Stimulated activated CD8-positive, alpha-beta memory T cell treated with anti-CD3 and anti-CD28 coated beads, Interleukin-7, amount 100 ng/mL, for 4 hours (primary cell): ENCODE measurements around the gene UTP14A.

Experiments
- DNase-seq, 2 donors: peaks; one replicate each; pipeline ENCODE4 v3.0.0-alpha.2; 2020; ENCODE audit warnings: low read depth in 2 of 2

Gene UTP14A

DNA sequence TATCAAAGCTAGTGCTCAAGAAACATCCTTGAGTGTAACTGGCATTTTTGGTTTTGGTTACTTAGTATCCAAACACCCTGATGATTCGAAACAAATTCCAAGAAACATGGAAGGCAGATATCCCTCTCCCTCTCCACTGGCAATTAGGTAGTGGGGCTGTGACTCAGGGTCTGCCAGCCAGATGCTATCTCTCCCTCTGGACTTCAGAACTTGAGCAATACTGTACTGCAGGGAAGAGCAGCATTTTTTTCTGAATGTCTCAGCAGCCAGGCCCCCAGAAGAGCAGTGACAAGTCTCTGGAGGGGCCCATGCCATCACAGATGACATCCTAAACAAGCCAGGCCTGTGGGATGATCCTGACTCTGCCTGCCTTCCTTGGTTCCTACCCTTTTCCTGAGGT, 39.2 kb downstream of the UTP14A start:
- DNase-seq: no peak

DNA sequence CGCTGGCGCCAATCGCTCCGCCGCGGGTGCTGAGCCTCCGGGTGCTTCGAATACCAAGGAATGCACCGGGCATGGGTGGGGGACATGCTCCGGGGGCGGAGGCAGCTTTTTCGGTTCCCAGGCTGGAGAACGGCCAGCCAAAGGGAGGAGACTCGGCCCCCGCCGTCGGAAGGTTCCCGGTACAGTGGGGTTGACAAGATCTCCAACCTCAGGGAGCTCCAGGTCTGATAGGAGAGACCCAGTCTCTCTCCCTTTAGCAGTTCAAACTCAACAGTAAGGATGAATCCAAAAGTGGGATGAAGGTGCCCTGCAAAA, 47.3 kb downstream of the UTP14A start:
- DNase-seq: no peak

DNA sequence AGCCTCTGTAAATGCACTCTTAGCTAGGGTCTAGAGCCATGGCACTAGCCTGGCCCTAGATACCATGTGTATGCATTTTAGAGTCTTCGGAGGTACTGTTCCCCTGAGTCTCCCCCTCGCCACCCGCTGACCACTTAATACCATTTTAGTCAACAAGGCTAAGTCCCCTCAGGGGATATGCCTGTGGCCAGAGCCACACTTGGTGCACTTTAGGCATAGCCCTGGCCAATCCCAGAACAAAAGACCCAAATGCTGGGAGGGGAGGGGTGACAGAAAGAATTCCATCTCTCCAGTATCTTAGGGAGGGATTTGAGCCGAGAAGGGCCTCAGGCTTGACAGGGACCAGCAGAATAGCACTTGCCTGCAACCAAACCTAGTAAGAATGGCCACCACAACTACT, 47.9 kb downstream of the UTP14A start:
- no peak for DNase-seq

DNA sequence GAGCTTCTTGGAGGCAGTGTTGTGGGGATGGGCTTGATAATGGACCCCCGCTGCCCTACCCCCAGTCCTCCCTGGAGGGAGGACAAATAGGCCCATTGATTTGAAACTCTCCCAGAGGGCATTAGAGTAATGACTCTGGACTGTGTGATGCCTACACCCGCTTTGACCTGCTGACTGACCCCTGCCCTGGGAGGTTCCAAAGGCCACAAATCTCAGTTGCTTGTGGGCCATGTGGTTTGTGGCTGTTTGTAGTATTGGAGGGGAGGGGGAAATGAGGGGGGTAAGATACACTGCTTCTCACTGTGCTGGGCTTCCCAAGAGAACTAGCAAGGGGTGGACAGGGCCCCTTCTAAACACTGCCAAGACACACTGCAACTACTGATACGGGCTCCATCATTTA, 48.8 kb downstream of the UTP14A start:
- DNase-seq: no peak

DNA sequence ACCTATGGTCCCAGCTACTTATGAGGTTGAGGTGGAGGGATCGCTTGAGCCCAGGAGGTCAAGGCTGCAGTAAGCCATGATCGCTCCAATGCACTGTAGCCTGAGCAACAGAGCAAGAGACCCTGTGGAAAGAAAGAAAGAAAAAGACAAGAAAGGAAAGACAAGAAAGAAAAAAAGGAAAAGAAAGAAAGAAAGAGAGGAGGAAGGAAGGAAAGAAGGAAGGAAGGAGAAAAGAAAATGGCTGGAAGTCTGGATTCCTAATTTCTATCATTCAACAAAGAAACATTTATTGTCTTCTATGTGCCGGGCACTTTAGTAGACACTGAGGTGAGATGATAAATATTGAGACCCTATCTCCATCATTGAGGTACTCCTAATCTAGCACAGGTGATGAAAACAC, 49.7 kb downstream of the UTP14A start:
- no peak for DNase-seq

DNA sequence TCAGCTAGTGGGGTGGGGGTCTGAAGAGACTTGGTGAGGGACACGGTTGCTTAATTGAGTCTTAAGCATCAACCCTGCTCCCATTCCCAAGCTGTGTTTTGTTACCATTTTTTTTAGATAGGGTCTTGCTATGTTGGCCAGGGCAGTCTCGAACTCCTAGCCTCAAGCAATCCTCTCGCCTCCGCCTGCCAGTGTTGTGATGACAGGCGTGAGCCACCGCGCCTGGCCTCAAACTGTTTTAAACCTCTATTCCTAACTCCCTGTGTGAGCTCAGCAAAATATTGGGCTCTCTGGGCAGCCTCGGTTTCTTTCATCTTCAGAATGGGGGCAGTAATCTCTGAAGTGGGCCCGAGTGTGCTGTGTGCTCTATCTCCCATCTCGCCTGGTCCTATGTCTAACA, 50.2 kb downstream of the UTP14A start:
- no peak for DNase-seq

DNA sequence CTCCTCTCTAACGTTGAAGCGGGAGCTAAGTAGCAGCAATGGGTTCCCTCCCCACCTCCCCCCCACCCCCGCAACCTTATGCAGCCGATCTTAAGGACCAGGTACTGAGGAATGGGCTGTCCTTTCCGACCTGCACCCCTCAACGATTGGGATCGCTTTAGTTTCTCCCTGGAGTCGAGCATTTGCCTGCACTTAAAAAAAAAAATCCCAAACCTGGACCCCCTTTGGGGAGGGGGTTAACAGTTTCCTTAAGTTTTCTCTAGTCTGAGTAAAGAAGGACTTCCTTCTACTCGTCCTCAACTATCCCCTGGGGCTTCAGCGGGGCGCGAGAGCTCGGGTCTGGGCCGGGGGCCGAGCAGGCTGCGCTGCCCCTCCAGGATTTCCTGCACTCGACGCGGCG, 50.8 kb downstream of the UTP14A start:
- DNase-seq: no peak

DNA sequence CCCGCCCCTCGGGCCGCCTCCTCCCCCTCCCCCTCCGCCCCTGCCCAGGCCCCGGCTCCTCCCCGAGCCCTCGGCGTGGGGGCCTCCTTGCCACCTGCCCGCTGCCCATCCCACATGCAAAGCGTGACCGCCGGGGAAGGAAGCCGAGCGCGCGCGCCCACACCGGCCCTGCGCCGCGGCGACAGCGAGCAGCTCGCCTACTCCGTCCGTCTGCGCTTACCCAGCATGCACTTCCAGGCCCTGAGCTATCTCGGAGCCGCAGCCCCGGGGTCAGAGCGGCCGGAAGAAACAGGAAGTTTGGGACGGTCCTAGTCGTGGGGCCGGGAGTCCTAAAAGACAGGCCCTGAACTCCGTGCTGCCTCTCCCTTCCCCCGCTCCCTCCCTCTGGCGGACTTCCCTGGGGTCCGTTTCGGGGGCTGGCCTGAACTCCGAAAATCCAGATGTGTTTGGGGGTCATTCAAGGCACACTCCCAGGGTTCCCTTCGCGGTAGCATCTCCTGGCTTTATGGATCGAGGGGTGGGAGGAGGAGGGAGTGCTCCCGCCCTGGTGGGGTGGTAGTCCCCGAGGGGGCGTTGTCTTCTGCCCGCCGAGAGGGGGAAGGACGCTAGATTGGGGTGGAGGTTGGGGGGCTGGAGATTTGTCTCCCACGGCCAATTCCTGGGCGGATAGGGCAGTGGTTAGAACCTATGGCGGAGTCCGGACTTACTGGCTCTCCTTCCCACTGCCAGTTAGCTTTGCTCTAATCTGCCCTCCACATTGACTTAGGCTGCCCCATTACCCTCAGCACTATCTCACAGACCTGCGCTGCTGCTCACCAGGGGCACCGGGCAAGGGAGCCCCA, 51.5 kb downstream of the UTP14A start:
- DNase-seq: peak in 1 of 2 donors; percentile 40

DNA sequence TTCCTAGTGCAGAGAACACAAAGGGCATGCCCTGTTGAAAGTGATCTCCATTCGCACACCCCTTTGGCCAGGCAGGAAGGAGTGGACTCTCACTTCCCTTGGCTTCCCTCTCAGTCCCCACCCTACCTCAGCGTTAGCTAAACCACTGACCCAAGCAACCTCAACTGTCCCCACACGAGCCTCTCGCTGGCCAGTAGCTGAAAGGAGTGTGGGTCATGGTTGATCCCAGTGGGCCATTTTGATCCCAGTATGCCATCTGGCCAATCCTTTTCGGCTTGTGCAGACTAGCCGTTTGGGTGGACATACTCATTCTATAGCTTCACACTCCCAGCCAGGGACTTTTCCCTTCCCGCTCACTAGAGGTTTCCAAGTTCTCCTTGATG, 52.1 kb downstream of the UTP14A start:
- no peak for DNase-seq

DNA sequence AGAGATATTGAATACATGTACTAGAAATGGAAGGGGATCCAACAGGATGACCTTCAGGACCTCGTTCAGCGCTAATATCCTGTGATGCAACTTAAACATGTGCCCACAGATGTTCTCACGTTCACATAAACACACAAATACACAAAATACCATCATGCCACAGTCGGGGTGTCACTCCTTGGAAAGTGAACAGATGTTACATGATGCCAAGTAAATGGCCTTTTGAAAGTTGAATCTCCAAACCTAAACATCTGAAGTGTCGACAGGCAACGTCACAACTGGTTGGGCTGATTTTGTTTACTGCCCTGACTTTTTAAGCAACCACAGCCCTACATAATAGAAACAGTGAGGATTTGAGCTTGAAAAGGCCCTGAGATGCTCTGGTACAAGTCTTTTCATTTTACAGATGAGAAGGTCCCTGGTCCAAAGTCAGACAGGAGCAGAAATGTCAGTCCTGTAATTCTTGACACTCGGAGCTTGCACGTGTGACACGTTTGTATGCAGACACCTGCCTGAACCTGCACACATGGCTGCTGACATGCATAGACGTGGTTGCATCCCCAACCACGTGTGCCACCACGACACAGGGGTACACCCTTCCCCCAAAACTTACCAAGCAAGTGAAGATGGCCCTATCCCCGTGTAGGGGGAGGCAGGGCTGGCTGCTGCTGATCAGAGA, 53.0 kb downstream of the UTP14A start:
- no peak for DNase-seq

DNA sequence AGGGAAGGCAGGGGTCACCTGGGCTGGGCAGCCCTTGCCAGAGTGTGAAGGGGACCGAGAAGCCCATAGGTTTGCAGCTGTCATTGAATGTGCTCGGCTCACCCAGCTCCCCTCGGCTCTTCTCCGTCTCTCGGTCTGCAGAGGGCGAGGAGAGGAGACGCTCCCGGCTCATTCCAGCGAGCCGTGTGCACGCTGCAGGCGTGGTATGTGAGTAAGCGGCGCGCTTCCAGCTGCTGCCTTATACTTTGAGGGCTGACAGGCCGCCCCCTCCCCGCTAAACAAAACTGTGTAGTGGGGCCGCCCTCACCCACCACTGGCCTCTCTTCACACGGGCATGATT, 53.5 kb downstream of the UTP14A start:
- DNase-seq: no peak

DNA sequence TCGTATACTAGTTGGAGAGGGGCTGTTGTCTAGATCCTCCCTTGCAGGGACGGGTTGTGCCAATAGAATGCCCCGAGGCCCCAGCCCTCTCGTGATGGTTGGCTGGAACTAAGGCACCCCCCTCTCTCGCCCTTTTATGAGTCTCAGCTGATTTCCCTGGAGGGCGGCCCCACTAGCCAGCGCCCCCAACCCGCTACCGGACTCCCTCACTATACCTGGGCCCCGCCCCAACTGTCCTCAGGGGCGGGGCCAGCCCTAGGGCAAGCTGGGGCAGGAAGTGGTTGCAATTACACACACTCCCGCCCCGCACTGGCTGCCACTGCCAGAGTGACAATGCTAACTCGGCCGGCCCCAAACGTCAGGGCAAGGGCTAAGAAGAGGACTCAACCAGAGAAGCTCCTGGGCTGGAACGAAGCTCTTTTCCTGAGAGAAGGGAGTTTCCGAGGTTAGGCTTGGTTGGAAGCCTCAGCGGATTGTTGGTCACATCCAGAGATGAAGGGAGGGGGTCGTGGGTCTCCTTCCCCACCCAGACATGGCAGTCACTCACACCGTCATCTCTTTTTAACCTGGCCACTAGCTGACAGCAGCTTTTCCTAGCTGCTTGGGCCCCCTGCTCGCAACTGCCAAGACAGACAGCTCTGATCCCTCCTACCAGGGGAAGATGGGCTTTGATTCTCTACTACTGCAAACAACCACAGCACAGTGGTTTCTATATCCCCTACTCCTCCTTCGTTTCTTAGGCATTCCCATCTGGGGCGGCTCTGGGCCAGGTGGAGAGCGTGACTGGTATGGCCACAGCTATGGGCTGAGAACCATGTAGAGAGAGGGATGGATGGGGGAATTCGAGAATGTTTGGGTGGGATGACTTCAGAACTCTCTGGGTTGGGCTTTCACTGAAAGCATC, 55.5 kb downstream of the UTP14A start:
- peak in 1 of 2 donors; percentile 53 for DNase-seq

DNA sequence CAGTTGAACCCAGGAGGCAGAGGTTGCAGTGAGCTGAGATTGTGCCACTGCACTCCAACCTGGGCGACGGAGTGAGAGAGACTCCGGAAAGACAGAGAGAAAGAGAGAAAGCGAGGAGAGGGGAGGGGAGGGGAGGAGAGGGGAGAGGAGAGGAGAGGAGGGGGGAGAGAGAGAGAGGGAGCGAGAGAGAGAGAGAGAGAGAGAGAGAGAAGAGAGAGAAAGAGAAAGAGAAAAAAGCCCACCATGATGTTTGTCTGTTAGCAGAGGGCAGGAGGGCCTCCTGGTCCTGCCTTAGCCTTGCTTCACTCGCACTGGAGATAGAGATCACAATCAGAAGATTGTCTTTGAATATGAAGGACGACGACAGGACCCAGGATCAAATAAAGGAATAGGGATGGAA, 57.8 kb downstream of the UTP14A start:
- DNase-seq: no peak

DNA sequence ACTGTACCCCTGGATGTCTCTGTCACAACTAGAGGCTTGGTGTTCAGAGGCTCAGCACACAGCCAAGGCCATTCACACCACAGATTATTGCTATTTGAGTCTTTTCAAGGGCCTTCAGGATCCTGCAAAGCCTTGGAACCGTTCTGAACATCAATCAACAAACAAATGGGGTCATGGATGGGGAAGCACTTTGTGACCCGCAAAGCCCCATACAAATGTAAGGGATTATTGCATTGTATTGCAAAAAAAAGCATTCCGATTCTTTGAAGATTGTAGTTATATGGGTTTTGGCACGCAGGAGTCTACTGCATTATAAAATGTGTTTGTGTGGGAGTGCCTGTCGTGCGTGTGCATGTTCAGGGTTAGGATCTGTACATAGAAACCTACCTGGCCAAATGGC, 59.2 kb downstream of the UTP14A start:
- no peak for DNase-seq

DNA sequence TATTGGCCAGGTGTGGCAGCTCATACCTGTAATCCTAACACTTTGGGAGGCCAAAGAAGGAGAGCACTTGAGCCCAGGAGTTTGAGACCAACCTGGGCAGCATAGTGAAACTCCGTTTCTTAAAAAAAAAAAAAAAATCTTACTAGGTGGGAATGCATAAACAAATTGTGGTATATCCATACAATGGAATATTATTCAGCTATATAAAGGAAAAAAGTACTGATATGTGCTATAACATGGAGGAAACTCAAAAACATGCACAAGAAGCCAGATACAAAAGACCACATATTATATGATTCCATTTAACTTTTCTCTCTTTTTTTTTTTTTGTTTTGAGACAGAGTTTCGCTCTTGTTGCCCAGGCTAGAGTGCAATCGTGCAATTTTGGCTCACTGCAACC, 63.0 kb downstream of the UTP14A start:
- DNase-seq: no peak

DNA sequence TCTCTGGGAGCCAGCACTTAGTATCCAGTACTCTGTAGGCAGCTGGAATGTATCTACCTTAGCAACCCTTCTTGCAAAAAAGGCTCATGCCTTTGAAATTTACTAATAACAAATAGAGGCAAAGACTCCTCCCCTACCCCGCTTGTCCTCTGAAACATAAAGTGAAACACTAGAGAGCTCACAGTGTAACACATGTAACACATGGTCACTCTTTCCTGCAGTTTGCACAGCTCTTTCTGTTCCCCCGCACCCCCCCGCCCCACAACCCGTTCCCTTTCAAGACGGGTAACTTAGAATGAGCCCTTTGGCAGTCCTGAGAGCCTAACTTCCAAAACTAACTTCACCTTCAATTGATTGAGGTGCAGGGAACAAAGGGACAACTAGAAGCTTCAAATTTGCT, 70.5 kb downstream of the UTP14A start:
- DNase-seq: no peak
